KMS-11 (cell line): ENCODE results near the gene CCDC141.
"Not testable (repeated sequence)": the region's sequence is repeated elsewhere in the genome, so short reads cannot be mapped to it uniquely, and the experiment has no call there.

Experiments used
- H2AFZ ChIP-seq: fragments of 200-600 bp; sonication (generic); 2 replicates; pipeline ENCODE4 v1.6.1; 2016; ENCODE audit warnings: antibody characterized with exemption, mixed run types, low read depth
- H3K27ac ChIP-seq: fragments of 200-600 bp; sonication (generic); 2 replicates; pipeline ENCODE4 v1.6.1; 2016; ENCODE audit warnings: mild to moderate bottlenecking, mixed run types
- H3K27me3 ChIP-seq: fragments of 200-600 bp; sonication (generic); 2 replicates; pipeline ENCODE4 v1.6.1; 2017; ENCODE audit warnings: mild to moderate bottlenecking, low read depth, mixed run types, moderate library complexity; ENCODE audit not compliant: insufficient read depth
- H3K36me3 ChIP-seq: fragments of 200-600 bp; sonication (generic); 2 replicates; pipeline ENCODE4 v1.6.1; 2017; ENCODE audit warnings: mild to moderate bottlenecking, mixed run types; ENCODE audit not compliant: insufficient read depth
- H3K4me1 ChIP-seq: fragments of 200-600 bp; sonication (generic); 2 replicates; pipeline ENCODE4 v1.6.1; 2016; ENCODE audit warnings: mild to moderate bottlenecking, low read depth, mixed run types; ENCODE audit not compliant: poor library complexity, severe bottlenecking
- H3K4me2 ChIP-seq: fragments of 200-600 bp; sonication (generic); 2 replicates; pipeline ENCODE4 v1.7.0; 2016; ENCODE audit warnings: mild to moderate bottlenecking, mixed run types
- H3K4me3 ChIP-seq: fragments of 200-600 bp; sonication (generic); IDR thresholded peaks from 2 replicates; pipeline ENCODE4 v1.6.1; 2017; ENCODE audit warnings: low read depth, low read length, mixed read lengths; ENCODE audit not compliant: insufficient read depth
- H3K79me2 ChIP-seq: fragments of 200-600 bp; sonication (generic); 2 replicates; pipeline ENCODE4 v1.6.1; 2016; ENCODE audit warnings: low read depth, mixed run types; ENCODE audit not compliant: insufficient read depth
- H3K9ac ChIP-seq: fragments of 200-600 bp; sonication (generic); 2 replicates; pipeline ENCODE4 v1.6.1; 2016; ENCODE audit warnings: mild to moderate bottlenecking, mixed run types
- H4K20me1 ChIP-seq: fragments of 200-600 bp; sonication (generic); 2 replicates; pipeline ENCODE4 v1.6.1; 2016; ENCODE audit warnings: mild to moderate bottlenecking, mixed run types; ENCODE audit not compliant: insufficient read depth
- TF ChIP-seq, protein P1 (sequence below): fragments of 200-600 bp; sonication (generic); conservative IDR thresholded peaks from 2 replicates; pipeline ENCODE4 v1.6.1; 2017; ENCODE audit warnings: low read depth, mild to moderate bottlenecking, antibody characterized with exemption, low read length, moderate library complexity, mixed read lengths

CCDC141 gene

DNA sequence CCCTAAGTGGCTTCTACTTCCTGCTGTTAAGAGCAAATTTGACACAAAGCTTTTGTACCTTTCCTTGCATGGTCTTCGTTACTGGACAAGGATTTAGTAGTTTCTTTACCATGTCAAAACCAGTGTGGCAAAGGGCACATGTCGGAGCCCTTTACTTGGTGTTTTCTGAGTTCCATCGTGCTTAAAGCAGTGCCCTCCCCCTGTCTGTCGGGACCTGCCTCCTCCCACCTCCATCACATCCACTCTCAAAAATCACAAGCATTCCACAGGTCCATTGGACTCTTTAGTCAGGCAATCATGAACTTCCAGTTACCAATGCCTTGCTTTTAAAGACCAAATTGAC, 763 bp downstream of the CCDC141 start:
- no peaks in the 10 kb centered on the region for H3K27me3 ChIP-seq
- H3K9ac ChIP-seq, result peak overlapping the region; percentile 39; the same call in 1 of the 2 replicates
- TF ChIP-seq, protein P1, sequence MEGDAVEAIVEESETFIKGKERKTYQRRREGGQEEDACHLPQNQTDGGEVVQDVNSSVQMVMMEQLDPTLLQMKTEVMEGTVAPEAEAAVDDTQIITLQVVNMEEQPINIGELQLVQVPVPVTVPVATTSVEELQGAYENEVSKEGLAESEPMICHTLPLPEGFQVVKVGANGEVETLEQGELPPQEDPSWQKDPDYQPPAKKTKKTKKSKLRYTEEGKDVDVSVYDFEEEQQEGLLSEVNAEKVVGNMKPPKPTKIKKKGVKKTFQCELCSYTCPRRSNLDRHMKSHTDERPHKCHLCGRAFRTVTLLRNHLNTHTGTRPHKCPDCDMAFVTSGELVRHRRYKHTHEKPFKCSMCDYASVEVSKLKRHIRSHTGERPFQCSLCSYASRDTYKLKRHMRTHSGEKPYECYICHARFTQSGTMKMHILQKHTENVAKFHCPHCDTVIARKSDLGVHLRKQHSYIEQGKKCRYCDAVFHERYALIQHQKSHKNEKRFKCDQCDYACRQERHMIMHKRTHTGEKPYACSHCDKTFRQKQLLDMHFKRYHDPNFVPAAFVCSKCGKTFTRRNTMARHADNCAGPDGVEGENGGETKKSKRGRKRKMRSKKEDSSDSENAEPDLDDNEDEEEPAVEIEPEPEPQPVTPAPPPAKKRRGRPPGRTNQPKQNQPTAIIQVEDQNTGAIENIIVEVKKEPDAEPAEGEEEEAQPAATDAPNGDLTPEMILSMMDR, result no peak
- peaks cover 41% of the 10 kb centered on the region for H3K4me1 ChIP-seq
- H3K4me3 ChIP-seq, result no peak overlapping the region
- peak overlapping the region; percentile 59; the same call in 1 of the 2 replicates for H2AFZ ChIP-seq
- H3K27ac ChIP-seq, result peak overlapping the region; percentile 34
- H3K36me3 ChIP-seq, result no peaks in the 10 kb centered on the region
- H4K20me1 ChIP-seq, result no peaks in the 10 kb centered on the region
- H3K4me2 ChIP-seq, result peak overlapping the region; percentile 42
- H3K79me2 ChIP-seq, result no peaks in the 10 kb centered on the region

DNA sequence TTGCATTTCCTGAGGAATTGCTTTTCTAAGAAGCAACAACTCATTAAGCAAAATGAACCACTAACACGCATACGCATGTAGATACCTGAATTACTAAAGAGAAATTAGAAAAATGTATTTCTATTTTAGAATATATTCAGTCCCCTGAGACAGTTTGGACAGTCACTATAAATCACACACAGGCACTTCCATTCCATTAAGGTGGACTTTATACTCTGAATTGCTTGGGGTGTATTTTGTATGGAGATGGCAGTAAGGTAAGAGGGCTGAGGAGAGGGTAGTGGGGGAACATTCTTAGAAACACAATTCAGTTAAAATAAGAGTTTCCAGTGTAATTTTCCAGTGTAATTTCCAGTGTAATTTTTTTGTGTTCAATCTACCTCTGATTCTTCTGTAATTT, 1.8 kb downstream of the CCDC141 start:
- H3K79me2 ChIP-seq, result no peaks in the 10 kb centered on the region
- no peak overlapping the region for H3K4me3 ChIP-seq
- H2AFZ ChIP-seq, result no peak overlapping the region

DNA sequence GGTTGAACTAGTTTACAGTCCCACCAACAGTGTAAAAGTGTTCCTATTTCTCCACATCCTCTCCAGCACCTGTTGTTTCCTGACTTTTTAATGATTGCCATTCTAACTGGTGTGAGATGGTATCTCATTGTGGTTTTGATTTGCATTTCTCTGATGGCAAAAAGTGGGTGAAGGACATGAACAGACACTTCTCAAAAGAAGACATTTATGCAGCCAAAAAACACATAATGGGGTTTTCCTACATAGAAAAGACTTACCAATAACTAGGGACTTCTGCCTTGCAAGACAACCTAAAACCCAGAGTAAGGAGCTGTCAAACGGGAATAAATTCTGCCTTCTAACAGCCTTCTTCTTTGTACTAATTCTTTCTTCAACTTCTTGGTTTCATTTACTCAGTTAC, 4.3 kb downstream of the CCDC141 start:
- H3K27me3 ChIP-seq, H3K9ac ChIP-seq, H3K79me2 ChIP-seq, H3K4me3 ChIP-seq, H3K27ac ChIP-seq, H2AFZ ChIP-seq, H3K36me3 ChIP-seq, H4K20me1 ChIP-seq, H3K4me2 ChIP-seq: not testable (repeated sequence)
- H3K4me1 ChIP-seq, result peaks cover 40% of the 10 kb centered on the region

More for the DNA sequence above, 1.8 kb downstream of the CCDC141 start:
- no peak overlapping the region for H3K9ac ChIP-seq
- H3K4me2 ChIP-seq, result peak overlapping the region; percentile 42; the same call in 1 of the 2 replicates
- no peaks in the 10 kb centered on the region for H3K36me3 ChIP-seq
- no peak overlapping the region for H3K27ac ChIP-seq
- no peaks in the 10 kb centered on the region for H4K20me1 ChIP-seq
- peaks cover 49% of the 10 kb centered on the region for H3K4me1 ChIP-seq
- H3K27me3 ChIP-seq, result no peaks in the 10 kb centered on the region
- TF ChIP-seq, protein P1, result no peak

DNA sequence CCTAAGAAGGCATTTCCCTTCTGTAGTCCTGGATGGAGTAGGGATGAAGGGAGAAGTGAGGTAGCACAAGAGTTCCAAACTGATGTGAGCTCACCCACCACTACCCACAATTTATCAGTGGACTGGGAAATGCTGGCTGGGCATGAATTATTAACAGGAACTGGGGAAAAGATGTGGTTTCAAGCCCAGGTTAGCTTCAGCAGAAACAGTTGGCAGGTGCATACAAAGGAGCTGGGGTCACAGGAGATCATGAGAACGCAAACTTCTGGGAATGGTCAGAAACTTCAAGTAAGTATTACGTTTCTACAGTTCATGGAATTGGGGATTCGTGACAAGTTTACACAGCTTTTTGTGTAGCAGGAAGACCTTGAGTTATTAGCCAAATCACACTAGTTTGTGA, 5.4 kb downstream of the CCDC141 start:
- Histone ChIP-seq H3K36me3 (no peaks in the 10 kb centered on the region), H4K20me1 (no peaks in the 10 kb centered on the region), H3K27me3 (no peaks in the 10 kb centered on the region), H3K4me2 (peak overlapping the region; percentile 11; the same call in 1 of the 2 replicates), H3K79me2 (no peaks in the 10 kb centered on the region), H3K9ac (no peak overlapping the region), H2AFZ (no peak overlapping the region), H3K4me3 (no peak overlapping the region), H3K4me1 (peaks cover 35% of the 10 kb centered on the region), H3K27ac (no peak overlapping the region)
- TF ChIP-seq, protein P1, result no peak

DNA sequence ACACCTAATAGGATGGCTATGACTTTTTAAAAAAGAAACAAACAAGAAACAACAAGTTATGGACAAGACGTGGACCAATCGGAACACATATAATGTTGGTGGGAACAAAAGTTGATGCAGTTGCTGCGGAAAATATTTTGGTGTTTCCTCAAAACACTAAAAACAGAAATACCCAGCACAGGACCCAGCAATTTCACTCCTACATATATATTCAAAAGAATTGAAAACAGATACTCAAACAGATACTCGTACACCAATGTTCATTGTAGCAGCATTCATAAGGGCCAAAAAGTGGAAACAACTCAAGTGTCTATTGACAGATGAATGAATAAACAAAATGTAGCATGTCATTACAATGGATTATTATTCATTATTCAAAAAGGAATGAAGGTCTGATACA, 12.1 kb downstream of the CCDC141 start:
- Histone ChIP-seq H3K36me3 (no peaks in the 10 kb centered on the region), H3K27me3 (no peaks in the 10 kb centered on the region), H4K20me1 (no peaks in the 10 kb centered on the region), H3K79me2 (no peaks in the 10 kb centered on the region), H3K4me1 (peaks cover 20% of the 10 kb centered on the region), H3K9ac (no peak overlapping the region), H3K4me2 (no peak overlapping the region), H2AFZ (no peak overlapping the region), H3K4me3 (no peak overlapping the region), H3K27ac (no peak overlapping the region)
- TF ChIP-seq, protein P1, result no peak
